8988T (cell line): ENCODE data around the gene NFKBIA.
"Not testable (repeated sequence)": the region's sequence is repeated elsewhere in the genome, so short reads cannot be mapped to it uniquely, and the experiment has no call there.

ENCODE experiments used
- DNase-seq: peaks from one replicate; pipeline ENCODE4 v3.0.0; 2011

NFKBIA gene

DNA sequence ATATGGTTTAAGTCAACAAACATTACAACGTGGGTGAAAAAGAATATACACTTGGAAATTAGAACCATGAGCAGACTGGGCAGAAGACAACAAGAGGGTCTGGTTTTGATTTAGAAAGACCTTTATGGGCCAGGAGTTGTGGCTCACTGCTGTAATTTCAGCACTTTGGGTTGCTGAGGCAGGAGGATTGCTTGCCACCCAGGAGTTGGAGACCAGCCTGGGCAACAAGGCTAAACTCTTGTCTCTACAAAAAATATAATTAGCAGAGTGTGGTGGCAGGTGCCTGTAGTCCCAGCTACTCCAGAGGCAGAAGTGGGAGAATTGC is 2.7 kb upstream of the NFKBIA start:
- DNase-seq = no peak

DNA sequence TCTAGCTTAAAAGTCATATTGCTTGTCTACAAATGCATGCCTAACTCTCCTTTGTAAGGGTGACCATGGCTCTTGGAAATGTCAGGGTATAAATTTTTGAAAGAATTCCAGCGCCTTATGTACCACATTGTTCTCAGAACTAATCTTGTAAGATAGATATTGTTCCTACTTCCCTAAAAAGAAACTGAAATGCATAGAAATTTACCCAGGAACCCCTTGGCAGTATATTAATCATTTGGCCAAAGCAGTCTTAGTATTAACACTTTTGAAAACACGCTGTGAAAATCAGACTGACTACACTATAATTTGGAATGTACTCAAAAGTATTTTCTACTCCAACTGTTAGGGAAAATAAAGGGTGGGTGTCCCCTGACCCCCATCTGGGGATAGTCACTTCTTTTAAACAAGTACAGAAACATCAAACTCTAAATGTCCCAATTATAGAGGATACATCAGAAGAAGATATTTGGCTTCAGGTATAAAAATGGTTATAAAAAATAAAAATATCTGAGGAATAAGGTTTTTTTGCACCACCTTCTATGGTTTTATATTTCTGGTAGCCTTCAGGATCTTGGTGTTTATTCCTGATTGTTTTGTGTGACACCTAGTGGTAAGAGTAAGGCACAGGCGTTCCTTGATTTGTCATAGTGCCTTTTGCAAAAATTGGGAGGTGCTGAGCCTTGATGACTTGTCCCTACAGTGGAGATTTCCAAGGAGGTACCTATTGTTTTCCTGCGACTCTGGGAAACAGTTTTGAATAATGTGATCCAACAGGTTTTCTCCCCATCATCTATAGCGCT is 2.2 kb upstream of the NFKBIA start:
- no peak for DNase-seq

DNA sequence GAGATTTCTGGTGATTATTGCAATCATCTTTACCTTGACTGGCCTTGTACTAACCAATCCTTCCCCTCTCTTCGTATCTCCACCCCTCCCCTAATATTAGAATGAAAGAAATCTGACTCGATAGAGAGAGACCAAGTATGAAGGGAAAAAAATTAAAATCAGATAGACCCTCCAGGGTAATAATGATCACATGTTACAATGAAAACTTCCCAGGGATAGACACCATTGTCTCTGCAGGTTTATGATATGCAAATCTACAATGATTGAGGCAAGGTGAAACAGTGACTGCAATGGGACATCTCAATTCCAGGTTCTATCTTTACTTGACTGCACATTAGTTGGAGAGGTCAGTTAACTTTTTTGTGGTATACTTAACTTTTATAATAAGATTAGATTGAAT is 1.5 kb upstream of the NFKBIA start:
- DNase-seq = no peak

DNA sequence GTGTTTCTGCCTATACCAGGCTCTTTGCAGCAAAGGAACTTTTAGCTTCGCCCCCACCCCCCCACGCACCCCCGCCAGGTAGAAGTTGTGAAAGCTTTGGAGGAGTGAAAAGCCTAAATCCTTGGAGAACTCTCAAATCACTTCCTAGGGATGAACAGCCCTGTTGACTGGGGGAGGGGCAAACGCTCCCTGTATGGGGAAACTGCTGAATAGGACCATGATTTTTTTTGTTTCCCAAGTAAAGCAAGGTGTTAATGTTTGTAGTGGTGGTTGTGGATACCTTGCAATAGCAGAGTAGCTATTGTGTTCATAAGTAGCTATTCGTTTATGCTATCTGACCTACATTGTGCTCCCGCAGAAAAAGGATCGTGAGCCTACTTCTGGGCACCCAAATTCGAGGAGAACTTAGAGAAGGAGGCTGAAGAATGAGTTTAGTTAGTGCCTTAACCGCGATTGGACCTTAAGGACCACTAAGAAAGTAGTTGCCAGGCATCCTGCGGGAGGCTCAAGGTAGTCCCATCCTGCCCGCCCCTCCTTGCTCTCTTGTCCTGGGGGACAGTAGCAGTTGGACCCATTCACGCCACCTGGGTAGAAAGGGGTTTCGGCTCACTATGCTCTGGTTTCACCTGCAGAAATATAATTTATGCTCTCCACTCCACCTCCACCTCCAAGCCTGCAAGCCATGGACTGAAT is 901 bp upstream of the NFKBIA start:
- DNase-seq = no peak

DNA sequence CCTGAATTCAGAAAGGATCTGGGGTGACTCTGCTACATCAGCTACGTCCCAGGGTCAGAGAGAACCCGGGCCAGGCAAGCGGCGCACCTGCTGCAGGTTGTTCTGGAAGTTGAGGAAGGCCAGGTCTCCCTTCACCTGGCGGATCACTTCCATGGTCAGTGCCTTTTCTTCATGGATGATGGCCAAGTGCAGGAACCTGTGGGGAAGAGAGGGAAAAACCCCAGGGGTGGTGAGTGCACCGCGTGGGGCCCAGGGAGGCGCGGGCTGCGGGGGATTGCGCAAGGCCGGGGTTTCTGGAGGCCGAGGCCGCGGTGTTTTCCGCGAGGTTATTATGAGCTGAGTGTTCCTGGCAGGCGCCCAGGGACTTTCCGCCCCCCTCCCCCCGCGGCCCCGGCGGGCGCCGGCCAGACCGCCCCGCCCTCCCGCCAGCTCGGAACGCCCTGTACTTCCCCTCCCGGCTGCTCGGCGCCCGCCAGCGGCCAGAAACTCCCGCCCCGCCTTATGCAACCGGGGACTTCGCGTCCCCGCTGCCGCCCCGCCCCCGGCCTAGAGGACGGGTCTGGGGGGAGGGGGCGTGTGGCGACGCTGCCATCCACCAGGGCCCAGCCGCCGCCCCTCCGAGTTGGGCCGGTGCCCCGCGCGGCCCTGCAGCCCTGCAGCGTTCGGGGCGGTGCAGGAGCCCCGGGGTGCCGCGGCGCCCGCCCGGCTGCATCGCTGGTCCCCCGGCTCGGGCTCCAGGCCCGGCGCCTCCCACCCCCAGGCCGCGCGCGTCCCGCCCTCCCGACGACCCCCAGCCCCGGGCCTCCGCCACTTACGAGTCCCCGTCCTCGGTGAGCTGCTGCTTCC is 723 bp downstream of the NFKBIA start:
- peak; percentile 86 for DNase-seq

DNA sequence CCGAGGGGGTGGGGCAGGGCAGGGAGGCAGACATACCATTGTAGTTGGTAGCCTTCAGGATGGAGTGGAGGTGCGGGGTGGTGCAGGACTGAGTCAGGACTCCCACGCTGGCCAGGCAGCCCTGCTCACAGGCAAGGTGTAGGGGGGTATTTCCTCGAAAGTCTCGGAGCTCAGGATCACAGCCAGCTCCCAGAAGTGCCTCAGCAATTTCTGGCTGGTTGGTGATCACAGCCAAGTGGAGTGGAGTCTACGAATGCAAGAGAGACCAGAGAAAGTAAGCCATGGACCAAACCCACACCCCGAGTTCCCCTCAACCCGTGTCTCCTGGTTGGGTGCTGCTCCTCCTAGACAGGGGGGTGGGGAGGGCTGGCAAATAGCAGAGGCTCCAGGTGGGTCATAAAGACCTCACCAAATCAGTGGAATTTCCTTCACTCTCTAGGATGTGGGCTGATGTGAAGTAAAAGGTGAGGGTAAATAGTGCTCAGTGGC is 1.4 kb downstream of the NFKBIA start:
- DNase-seq = no peak

DNA sequence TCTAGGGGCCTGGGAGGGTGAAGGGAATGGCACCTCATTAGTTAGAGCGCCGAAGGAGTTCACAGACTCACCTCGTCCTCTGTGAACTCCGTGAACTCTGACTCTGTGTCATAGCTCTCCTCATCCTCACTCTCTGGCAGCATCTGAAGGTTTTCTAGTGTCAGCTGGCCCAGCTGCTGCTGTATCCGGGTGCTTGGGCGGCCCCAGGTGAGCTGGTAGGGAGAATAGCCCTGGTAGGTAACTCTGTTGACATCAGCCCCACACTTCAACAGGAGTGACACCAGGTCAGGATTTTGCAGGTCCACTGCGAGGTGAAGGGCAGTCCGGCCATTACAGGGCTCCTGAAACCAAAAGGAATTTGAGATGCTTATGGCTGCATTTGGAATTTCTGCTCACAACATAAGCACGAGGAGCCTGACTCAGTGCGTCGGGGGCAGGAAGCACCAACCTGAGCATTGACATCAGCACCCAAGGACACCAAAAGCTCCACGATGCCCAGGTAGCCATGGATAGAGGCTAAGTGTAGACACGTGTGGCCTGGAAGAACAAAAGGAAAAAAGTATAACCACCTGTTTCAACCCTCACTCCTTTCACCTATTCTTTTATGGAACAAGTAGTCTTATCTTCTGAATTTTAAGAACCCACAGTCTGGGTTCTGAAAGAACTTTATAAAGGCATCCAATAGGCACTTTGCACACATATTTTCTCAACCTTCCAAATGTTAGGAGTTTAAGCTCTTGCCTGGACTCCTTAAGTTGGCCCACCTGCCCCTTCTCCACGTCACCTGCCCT is 2.0 kb downstream of the NFKBIA start:
- DNase-seq = no peak

DNA sequence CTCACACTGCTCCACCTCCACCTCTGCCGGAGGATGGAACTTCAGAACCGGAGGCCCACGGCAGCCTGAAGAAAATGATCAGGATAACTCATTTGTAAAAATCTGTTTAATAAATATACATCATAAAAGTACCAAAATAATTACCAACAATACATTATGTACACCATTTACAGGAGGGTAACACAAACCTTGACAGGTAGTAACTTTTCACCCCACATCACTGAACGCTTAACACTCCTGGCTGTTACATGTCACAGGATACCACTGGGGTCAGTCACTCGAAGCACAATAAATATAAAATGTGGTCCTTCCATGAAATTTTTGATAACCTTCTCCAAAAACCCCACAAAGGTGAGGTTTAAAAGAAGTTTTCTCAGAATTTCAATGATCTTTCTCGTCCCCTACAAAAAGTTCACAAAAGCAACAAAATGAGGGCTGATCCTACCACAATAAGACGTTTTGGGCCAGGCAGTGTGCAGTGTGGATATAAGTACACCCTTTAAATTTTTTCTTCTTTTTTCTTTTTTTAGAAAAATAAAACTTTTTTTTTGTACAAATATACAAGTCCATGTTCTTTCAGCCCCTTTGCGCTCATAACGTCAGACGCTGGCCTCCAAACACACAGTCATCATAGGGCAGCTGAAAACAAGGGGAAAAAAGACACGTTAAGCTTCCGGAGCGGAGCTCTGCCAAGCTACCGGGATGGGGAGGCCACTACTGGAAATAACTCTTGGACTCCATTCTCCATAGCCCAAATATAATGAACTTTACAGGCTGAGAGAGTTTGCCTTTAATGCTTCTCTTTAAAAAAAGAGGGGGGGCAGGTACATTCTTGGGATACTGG is 2.9 kb downstream of the NFKBIA start:
- DNase-seq = no peak

DNA sequence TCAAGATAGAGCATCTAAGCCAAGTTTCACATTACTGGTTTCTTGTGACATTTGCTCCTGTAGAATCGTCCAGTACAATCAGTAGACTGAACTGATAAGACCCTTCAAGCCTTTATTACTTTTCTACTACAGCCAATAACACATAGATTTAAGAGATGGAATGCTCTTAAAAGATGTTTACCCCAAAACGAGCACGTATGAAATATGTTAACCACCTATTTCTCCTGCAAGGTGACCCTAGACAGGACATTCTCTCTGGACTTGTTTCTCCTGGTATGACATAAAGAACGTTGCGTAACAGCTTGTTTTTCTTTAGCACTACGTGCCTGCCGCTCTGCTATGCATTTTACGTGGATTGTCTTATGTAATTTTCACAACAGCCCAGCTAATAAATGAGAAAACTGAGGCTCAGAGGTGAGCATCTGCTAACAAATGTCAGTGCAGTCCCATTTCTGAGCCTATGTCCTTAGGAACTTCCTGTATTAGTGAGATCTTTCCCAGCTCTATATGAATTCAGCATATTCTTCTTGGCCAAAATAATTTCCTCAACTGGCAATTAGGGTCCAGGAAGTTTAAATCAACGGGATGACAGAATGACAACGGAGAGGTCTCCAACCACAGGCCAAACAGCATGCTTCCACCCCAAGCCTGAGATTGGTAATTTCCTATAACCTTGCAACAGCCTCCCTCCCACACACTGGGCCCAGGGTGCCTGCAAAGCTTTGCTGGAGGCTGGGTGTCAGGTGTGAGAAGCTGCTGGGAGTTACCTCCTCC is 3.7 kb downstream of the NFKBIA start:
- no peak for DNase-seq

DNA sequence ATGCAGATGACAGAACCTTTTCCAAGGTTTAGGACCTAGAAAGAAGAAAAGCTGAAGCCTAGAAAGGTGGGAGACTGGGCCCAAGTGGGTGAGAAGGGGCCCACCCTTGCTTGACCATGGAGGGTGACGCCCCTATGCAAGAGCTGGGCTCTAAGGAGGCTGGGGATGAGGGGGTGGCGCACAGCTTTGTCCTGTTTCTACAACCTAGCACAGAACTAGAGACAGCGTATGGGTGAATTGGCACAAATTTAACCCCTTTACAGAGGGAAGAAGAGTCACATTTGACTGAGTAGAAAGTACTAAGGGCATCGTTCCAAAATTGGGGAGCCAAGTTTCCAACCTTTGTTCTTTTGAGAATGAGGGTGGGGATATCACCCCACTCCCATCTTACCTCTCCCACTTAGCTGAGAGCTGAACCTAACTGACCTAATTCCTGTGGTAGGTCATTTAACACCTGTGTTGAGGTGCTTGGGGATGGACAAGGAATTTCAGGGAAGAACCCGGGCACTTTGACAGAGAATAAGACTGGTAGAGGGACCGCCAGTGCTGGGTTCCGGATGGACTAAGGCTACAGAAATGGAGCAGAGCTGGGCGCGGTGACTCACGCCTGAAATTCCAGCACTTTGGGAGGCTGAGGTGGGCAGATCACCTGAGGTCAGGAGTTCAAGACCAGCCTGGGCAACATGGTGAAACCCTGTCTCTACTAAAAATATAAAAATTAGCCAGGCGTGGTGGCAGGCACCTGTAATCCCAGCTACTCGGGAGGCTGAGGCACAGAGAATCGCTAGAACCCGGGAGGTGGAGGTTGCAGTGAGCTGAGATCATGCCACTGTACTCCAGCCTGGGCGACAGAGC is 5.2 kb downstream of the NFKBIA start:
- no peak for DNase-seq

DNA sequence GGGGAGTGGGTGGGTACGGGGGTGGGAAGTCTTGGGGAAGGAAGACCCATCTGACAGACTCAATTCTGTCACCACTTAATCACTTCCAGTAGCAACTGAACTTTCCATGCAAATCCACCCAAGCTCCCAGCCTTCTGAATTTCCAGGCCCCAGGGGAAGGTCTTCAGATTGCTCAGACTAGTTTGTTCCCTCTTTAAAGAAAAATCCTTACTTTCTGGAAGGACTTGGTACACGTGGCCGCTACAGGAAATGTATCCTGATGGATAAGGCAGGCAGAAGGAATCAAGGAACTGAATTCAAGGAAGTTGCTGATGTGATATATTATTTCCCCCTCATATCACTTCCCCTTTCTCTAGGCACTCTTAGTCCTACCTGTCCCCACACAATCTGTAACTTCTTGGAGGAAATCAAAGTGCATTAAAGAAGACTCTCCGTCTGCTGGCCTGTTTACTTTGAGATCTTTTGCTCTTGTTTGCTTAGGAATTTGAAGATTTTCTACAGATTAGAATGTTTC is 6.4 kb downstream of the NFKBIA start:
- no peak for DNase-seq

DNA sequence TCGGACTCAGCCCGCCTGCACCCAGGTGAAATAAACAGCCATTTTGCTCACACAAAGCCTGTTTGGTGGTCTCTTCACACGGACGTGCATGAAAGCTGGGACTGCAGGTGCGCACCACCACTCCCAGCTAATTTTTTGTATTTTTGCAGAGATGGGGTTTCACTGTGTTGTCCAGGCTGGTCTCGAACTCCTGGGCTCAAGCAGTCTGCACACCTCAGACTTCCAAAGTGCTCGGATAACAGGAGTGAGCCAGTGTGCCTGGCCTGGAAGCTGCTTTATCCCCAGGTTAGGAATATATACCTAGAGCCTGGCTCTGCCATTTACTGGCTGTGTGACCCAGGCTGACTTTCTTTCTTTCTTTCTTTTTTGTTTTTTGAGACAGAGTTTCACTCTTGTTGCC is 7.9 kb downstream of the NFKBIA start:
- DNase-seq = not testable (repeated sequence)

DNA sequence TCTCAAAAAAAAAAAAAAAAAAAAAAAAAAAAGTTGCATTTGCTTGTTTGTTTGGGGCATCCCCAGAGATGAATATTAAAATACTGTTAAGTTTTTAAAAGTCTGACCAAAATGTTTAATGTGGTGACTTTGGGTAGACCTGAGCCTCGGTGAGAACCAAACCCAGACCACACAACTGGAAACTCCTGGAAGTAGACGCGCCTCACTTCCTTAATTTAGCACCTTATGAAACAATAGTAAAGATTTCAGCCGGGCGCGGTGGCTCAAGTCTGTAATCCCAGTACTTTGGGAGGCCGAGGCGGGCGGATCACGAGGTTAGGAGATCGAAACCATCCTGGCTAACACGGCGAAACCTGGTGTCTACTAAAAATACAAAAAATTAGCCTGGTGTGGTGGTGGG is 9.3 kb downstream of the NFKBIA start:
- no peak for DNase-seq

DNA sequence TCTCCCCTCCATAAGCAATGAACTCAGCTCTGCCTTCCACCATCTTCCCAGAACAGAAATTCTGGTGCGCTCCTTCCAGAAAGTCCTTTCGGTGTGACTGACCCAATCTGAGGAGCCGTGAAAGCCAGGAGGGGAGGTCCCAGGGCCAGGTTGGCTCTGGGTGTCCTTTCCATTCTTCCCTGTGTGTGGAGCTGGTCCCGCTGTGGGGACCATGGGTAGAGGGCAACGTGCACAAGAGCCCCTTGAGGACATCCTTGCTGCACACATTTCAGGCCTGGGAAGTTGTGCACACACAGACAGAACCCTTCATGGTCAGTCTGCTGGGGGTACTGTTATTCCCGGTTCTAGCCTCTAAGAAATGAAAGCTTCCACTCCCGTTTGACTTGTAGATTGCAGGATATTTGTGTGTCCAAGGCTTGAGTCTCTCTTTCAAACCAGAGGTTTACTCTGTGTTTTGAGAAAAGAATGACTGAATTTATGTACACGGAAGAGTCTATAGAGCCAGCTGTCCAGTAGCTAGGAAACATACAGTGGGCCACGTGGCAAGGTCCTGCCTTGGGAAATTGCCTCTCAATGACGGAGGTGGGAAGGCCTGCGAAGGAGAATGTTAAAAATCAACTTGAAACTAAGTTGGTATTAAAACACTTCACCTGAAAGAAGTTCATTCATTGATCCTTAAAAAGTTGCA is 10.1 kb downstream of the NFKBIA start:
- DNase-seq = no peak

DNA sequence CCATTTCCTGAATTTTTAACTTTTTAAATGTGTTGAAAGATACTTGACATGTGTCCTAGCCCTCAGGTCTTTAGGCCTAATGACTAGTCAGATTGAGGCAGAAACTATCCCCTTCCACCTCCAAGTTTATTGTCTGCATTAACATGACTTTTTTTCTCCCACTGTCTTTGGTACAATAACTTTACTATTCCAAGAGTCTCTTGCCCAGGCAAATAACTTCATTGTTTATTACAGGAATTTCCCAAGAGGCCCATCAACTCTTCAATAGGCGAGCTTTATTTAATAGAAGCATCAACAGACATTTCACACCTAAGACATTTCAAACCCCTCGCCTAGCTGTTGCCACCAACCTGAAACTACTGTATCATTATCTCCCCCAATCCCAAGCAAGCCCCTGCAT is 10.7 kb downstream of the NFKBIA start:
- DNase-seq = no peak

DNA sequence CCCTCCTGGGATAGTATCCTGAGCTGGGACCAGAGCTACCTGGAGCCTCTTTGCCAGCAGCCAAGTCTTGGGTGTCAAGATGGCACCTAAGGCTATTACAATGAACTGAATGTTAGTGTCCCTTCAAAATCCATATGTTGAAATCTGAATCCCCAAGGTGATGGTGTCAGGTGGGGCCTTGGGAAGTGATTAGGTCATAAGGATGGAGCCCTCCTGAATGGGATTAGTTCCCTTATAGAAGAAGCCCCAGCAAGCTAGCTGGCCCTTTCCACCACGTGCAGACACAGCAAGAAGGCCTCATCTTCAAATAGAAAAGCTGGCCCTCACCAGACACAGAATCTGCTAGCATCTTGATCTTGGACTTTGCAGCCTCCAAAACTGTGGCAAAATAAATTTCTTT is 12.4 kb downstream of the NFKBIA start:
- DNase-seq = no peak

DNA sequence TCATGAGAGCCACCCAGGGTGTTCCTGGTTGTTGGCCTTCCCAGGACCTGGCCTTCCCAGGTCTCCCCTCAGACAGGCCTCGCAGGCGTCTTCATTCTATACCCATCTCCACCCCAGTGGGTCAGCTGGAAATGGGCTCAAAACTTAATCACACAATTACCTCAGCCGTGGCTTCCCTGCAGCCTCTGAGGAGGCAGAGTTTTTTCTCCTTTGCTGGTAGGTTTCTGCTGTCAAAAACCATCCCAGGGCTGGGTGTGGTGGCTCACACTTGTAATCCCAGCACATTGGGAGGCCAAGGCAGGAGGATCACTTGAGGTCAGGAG is 13.2 kb downstream of the NFKBIA start:
- DNase-seq = no peak

DNA sequence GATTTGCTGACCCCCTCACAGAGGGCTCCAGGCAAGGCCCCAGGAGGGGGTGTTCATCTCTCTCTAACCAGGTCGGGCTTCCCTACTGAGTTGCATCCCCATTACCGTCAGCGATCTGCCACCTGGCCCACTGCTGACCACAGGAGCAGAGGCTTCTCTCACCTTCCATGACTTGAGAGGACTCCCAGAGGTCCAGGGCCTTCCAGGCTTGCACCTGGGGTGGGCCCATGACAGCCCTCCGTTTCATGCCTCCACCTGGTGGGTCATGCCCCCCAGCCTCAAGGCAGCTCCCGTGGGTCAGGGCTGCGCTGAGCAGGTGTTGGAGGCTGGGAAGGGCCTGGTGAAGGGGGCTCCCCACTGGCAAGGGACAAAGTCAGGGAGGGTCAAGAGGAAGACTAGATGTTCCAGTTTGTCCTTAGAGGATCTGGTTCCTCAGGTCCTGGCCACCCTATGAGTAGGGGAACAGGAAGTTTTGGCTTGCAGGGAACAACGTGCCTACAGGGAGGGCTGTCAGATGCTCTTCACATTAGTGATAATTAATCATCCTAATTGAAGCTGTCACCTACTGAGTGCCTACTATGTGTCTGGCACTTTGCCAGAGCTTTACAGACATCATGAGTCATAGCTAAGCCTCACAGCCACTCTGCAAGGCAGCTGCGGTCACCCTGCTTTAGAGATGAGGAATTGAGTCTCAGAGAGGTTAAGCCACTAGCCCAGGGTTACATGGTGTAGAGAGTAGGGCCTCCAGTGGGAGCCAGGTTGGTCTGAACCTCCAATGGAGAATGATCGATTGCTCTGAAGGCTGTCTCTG is 13.8 kb downstream of the NFKBIA start:
- DNase-seq = no peak

DNA sequence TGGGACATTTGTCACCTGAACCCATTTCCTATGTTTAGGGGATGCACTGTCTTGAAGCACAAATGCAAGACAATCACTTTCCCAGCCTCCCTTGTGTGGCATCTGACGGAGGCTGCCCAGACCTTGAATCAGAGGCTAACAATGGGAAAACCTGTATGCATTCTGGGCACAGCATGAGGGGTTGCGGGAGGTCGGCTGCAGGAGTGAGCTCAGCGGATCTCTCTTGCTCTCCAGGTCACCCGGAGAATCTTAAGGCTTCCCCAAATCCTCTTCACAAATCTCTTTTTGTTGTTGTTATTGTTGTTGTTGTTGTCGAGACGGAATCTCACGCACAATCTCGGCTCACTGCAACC is 15.3 kb downstream of the NFKBIA start:
- DNase-seq = no peak
